Smooth muscle cell (in vitro differentiated cells): ENCODE measurements around the gene RIPOR2. TPM values are rescaled to one million over a fixed set of nuclear protein-coding genes. Genes with fewer than 3 reads are reported as not detected.

Experiments used
- DNase-seq: peaks from one replicate; lab custom pipeline; 2025; ENCODE audit not compliant: unreplicated experiment; lab: John Stamatoyannopoulos, UW
- H2AFZ ChIP-seq: fragments of 200-600 bp; sonication (generic); 2 replicates; pipeline ENCODE4 v1.6.0; 2016; ENCODE audit warnings: antibody characterized with exemption, low read depth, mild to moderate bottlenecking
- H3F3A ChIP-seq: fragments of 200-600 bp; sonication (generic); 2 replicates; pipeline ENCODE4 v1.6.0; 2017; ENCODE audit warnings: antibody characterized with exemption, low read depth
- H3K27ac ChIP-seq: fragments of 200-600 bp; sonication (generic); 2 replicates; pipeline ENCODE4 v1.5.1; 2016; ENCODE audit warnings: low read depth, mild to moderate bottlenecking
- H3K27me3 ChIP-seq: fragments of 200-600 bp; sonication (generic); 2 replicates; pipeline ENCODE4 v1.6.1; 2016; ENCODE audit warnings: low read depth, mild to moderate bottlenecking
- H3K36me3 ChIP-seq: fragments of 200-600 bp; sonication (generic); 2 replicates; pipeline ENCODE4 v1.5.1; 2016; ENCODE audit warnings: low read depth
- H3K4me1 ChIP-seq: fragments of 200-600 bp; sonication (generic); 2 replicates; pipeline ENCODE4 v1.5.1; 2016; ENCODE audit warnings: low read depth
- H3K4me2 ChIP-seq: fragments of 200-600 bp; sonication (generic); 2 replicates; pipeline ENCODE4 v1.6.0; 2016; ENCODE audit warnings: mild to moderate bottlenecking
- H3K4me3 ChIP-seq: fragments of 200-600 bp; sonication (generic); 2 replicates; pipeline ENCODE4 v1.5.1; 2016; ENCODE audit warnings: mild to moderate bottlenecking
- H3K79me2 ChIP-seq: fragments of 200-600 bp; sonication (generic); 2 replicates; pipeline ENCODE4 v1.6.0; 2016; ENCODE audit warnings: low read depth, mild to moderate bottlenecking
- H3K9ac ChIP-seq: fragments of 200-600 bp; sonication (generic); 2 replicates; pipeline ENCODE4 v1.6.0; 2016; ENCODE audit warnings: low read depth
- H3K9me3 ChIP-seq: fragments of 200-600 bp; sonication (generic); replicated peaks from 2 replicates; pipeline ENCODE4 v1.5.1; 2016; ENCODE audit warnings: low read depth
- H4K20me1 ChIP-seq: fragments of 200-600 bp; sonication (generic); 2 replicates; pipeline ENCODE4 v1.6.0; 2016; ENCODE audit warnings: low read depth
- WGBS: methylation state at CpG from one replicate; pipeline ENCODE4 v1.1.7; 2016; ENCODE audit warnings: low lambda C conversion rate; 5-methylcytosine and 5-hydroxymethylcytosine counted together
- polyA plus RNA-seq: library from polyadenylated mRNA; unstranded; fragments of >200 nt; fragmentation: Nextera tagmentation; extraction: Ambion mirVana; gene quantifications from 2 replicates; pipeline ENCODE4 v1.2.1, GENCODE V29; 2016
- total RNA-seq: library from RNA; depleted of rRNA; stranded (reverse); fragments of >200 nt; gene quantifications from 2 replicates; pipeline ENCODE4 v1.2.3, GENCODE V29; 2014
- TF ChIP-seq, protein P1 (sequence below): fragments of 200-600 bp; sonication (generic); IDR thresholded peaks from 2 replicates; pipeline ENCODE4 v1.5.1; 2017; ENCODE audit warnings: borderline replicate concordance, mild to moderate bottlenecking, antibody characterized with exemption; ENCODE audit not compliant: insufficient read depth, poor library complexity, severe bottlenecking

Gene RIPOR2, protein sequence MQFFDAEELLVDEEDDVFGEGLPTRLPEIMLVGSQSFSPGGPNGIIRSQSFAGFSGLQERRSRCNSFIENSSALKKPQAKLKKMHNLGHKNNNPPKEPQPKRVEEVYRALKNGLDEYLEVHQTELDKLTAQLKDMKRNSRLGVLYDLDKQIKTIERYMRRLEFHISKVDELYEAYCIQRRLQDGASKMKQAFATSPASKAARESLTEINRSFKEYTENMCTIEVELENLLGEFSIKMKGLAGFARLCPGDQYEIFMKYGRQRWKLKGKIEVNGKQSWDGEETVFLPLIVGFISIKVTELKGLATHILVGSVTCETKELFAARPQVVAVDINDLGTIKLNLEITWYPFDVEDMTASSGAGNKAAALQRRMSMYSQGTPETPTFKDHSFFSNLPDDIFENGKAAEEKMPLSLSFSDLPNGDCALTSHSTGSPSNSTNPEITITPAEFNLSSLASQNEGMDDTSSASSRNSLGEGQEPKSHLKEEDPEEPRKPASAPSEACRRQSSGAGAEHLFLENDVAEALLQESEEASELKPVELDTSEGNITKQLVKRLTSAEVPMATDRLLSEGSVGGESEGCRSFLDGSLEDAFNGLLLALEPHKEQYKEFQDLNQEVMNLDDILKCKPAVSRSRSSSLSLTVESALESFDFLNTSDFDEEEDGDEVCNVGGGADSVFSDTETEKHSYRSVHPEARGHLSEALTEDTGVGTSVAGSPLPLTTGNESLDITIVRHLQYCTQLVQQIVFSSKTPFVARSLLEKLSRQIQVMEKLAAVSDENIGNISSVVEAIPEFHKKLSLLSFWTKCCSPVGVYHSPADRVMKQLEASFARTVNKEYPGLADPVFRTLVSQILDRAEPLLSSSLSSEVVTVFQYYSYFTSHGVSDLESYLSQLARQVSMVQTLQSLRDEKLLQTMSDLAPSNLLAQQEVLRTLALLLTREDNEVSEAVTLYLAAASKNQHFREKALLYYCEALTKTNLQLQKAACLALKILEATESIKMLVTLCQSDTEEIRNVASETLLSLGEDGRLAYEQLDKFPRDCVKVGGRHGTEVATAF
- total RNA-seq (5.6 and 6.6 TPM in 2 replicates), polyA plus RNA-seq (2.3 and 7.6 TPM in 2 replicates)

DNA sequence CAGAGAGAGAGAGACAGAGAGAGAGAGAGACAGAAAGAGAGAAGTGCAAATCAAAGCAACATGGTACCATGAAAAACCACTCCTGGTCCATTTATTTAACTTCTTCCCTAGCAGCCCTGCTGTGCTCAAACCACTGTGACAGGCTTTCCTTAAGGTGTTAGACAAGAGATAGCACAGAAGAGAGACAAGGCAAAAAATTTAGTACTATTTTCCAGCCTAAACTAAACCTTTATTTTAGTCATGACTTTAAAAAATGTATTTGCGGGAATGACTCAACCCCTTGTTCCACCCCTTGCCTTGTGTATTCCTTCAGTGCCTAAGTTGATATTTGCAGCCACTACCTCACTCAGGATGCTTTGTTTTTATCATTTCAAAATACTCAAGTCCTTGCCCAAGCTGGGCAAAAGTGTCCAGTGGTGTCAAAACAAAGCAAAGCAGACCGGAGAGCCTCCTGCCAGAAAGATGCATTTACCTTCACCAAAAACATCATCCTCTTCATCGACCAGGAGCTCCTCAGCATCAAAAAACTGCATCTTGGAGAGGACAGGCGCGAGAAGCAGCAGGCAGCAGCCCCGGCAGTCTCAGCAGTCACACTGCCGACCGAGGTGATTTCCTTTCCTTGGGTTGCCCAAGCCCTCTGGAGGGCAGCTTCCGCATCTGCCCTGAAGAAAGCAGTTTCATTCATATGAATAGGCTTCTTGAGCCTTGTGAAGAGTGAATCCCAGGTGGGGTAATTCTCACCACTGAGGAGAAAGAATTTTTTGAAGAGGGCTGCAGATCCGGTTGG is at the start of gene RIPOR2:
Gene RIPOR2 (minus strand): TSS at position 595 of the 787 bp plus-strand sequence. CDS start 62 bp downstream, at position 533.
- H3K9ac ChIP-seq, result no peak within 1 kb of the TSS
- no peaks in the 10 kb centered on the region for H3K9me3 ChIP-seq
- no peak for DNase-seq
- no peak within 1 kb of the TSS for H3K27ac ChIP-seq
- TF ChIP-seq, protein P1, sequence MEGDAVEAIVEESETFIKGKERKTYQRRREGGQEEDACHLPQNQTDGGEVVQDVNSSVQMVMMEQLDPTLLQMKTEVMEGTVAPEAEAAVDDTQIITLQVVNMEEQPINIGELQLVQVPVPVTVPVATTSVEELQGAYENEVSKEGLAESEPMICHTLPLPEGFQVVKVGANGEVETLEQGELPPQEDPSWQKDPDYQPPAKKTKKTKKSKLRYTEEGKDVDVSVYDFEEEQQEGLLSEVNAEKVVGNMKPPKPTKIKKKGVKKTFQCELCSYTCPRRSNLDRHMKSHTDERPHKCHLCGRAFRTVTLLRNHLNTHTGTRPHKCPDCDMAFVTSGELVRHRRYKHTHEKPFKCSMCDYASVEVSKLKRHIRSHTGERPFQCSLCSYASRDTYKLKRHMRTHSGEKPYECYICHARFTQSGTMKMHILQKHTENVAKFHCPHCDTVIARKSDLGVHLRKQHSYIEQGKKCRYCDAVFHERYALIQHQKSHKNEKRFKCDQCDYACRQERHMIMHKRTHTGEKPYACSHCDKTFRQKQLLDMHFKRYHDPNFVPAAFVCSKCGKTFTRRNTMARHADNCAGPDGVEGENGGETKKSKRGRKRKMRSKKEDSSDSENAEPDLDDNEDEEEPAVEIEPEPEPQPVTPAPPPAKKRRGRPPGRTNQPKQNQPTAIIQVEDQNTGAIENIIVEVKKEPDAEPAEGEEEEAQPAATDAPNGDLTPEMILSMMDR, result no peak
- peak within 1 kb of the TSS; percentile 54 for H3K4me2 ChIP-seq
- peaks cover 32% of the 10 kb centered on the region for H3K4me1 ChIP-seq
- peaks cover 3% of the 10 kb centered on the region for H3F3A ChIP-seq
- no peak within 1 kb of the TSS for H3K4me3 ChIP-seq
- no peaks in the 10 kb centered on the region for H3K36me3 ChIP-seq
- H2AFZ ChIP-seq, result no peak within 1 kb of the TSS
- H3K27me3 ChIP-seq, result no peaks in the 10 kb centered on the region
- H3K79me2 ChIP-seq, result no peaks in the 10 kb centered on the region
- H4K20me1 ChIP-seq, result no peaks in the 10 kb centered on the region
- 32% methylated on average over 10 of the region's 10 CpGs for WGBS

DNA sequence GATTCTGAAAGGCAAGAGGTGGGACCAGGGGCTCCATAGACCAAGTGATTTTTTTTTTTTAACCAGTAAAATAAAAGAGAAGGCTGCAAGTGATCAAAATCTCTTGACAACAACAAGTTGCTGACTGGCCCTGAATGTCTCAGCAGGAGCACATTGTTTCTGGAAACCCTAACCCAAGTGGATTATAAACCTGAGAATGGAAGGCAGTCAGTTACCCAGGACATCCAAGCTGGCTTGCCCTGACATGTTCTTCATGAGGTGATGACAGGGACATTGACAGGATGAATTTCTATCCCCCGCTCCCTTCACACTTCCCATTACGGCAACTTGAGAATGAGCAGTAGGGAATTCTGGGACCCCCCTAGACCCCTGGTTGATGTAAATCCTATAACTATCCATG is 49.6 kb upstream of the RIPOR2 start:
- 67% methylated on average over 2 of the region's 2 CpGs for WGBS
- Histone ChIP-seq H4K20me1 (no peaks in the 10 kb centered on the region), H2AFZ (peak overlapping the region; percentile 39), H3K4me2 (no peak overlapping the region), H3K27ac (no peak overlapping the region), H3K4me1 (peaks cover 39% of the 10 kb centered on the region), H3F3A (no peaks in the 10 kb centered on the region), H3K36me3 (no peaks in the 10 kb centered on the region), H3K9me3 (no peaks in the 10 kb centered on the region), H3K27me3 (no peaks in the 10 kb centered on the region), H3K4me3 (no peak overlapping the region), H3K79me2 (no peaks in the 10 kb centered on the region), H3K9ac (no peak overlapping the region)
- TF ChIP-seq, protein P1, result no peak
- DNase-seq, result no peak

DNA sequence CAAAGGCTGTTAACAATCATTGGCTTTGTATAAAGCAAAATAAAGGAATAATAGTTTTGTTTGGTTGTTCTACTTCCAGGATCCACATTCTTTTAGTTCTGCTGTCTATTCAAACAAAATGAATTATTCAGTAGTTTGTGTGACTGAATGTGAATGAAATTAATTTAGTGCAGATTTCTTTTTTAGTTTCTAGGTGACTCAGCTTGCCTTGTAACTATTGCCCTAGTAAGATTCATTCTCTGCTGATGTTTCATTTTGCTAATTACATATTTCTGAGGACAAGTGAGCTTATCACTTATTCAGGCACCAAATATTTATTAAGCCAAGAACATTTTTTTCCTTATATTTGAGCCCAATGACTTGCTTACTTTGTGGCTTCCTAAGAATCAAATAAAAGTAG is 46.5 kb upstream of the RIPOR2 start:
- Histone ChIP-seq H3K27ac (no peak overlapping the region), H3K4me2 (no peak overlapping the region), H3K9me3 (no peaks in the 10 kb centered on the region), H3K79me2 (no peaks in the 10 kb centered on the region), H3K4me3 (no peak overlapping the region), H3F3A (no peaks in the 10 kb centered on the region), H4K20me1 (no peaks in the 10 kb centered on the region), H3K9ac (no peak overlapping the region), H2AFZ (no peak overlapping the region), H3K27me3 (no peaks in the 10 kb centered on the region), H3K36me3 (no peaks in the 10 kb centered on the region), H3K4me1 (peaks cover 41% of the 10 kb centered on the region)
- TF ChIP-seq, protein P1, result no peak
- no peak for DNase-seq
